ENCODE data around the gene PTPRK.

DNA sequence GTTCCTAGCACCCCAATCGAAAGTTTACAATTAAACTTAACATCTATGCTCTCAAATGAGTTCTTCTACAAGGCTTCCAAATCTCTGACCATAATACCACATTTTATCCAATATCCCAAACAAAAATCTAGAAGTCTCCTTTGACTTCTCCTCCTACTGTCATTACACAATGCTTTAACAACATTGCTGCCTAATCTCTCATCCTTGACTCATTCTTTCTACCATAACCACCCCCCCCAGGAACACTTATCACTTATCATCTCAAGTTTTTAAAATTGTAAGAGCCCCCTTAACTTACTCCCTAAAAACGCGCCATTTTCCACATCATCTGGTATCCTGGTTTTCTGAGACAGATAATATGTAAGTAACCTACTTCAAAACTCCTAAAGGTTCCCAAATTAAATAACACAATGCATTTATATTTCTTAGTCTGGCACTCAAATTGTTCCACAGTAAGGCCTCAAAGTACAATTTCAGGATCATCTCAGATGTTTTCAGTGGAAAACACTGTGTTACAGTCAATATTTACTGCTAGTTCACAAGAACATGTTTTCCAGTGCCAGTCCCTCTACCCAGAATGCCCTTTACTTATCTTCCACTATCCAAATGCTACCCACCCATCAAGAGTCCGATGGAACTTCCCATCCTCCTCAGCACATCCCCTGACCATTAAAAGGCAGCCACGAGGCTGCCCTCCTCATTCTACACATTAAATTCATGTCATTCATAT is 311.4 kb downstream of the PTPRK start:
- TF ChIP-seq POLR2A (IDR thresholded peaks at IDR 0.05; ENCODE audit: low read length) (no peak), GATA1 (IDR thresholded peaks at IDR 0.05; ENCODE audit: low read depth, low read length) (no peak)

Measured in erythroblast (primary cell).